NCI-H748 (cell line): ENCODE results near the gene UBXN1.
A peak's percentile ranks its signal among the peaks of the same experiment; 100 is the strongest.
"Not testable (repeated sequence)": the region's sequence is repeated elsewhere in the genome, so short reads cannot be mapped to it uniquely, and the experiment has no call there.

ENCODE experiments used
- DNase-seq: peaks from one replicate; lab custom pipeline; 2025; ENCODE audit not compliant: unreplicated experiment; lab: John Stamatoyannopoulos, UW

Gene UBXN1

GRCh38 chr11:62673196-62673525, 5.7 kb downstream of the UBXN1 start:
- no peak for DNase-seq

DNA sequence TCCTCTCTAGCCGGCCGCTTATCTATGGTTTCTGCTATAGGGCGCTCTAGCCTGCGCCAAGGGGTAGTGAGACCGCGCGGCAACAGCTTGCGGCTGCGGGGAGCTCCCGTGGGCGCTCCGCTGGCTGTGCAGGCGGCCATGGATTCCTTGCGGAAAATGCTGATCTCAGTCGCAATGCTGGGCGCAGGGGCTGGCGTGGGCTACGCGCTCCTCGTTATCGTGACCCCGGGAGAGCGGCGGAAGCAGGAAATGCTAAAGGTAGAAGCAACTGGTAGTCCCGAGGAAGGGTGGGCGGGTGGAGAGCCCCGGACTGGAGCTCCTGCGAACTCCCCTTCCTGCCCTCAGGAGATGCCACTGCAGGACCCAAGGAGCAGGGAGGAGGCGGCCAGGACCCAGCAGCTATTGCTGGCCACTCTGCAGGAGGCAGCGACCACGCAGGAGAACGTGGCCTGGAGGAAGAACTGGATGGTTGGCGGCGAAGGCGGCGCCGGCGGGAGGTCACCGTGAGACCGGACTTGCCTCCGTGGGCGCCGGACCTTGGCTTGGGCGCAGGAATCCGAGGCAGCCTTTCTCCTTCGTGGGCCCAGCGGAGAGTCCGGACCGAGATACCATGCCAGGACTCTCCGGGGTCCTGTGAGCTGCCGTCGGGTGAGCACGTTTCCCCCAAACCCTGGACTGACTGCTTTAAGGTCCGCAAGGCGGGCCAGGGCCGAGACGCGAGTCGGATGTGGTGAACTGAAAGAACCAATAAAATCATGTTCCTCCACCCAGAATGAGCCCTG, 7.1 kb downstream of the UBXN1 start, which contains the start of the genes LBHD1 and UQCC3:
Gene LBHD1 (minus strand): TSS at position 660 of the 782 bp plus-strand sequence. CDS start 2,236 bp downstream, outside the sequence.
Gene UQCC3 (plus strand): TSS at position 66 of the 782 bp plus-strand sequence. CDS start 73 bp downstream, at position 139.
- peak; percentile 92 for DNase-seq

DNA sequence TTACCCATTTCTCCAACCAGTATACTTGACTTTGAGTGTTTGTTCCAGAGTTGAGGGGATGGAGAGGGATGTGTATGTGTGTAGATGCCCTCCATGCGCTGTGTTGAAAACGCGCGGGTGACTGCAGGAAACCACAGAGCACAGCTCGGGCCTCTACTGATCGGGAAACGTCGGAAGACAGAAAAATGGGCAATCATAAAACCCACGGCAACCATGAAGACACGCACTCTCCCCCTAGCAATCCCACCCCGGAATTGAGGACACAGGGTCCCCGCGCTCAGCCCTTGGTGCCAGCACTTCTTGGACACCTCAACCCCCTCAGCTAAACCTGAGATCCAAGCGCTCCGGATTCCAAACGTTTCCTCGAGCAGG, 7.7 kb downstream of the UBXN1 start:
- DNase-seq, result no peak

- DNase-seq, result no peak
Observed at GRCh38 chr11:62669420-62670161, 9.3 kb downstream of the UBXN1 start.

GRCh38 chr11:62667460-62667859, 11.4 kb downstream of the UBXN1 start:
- DNase-seq, result no peak

DNA sequence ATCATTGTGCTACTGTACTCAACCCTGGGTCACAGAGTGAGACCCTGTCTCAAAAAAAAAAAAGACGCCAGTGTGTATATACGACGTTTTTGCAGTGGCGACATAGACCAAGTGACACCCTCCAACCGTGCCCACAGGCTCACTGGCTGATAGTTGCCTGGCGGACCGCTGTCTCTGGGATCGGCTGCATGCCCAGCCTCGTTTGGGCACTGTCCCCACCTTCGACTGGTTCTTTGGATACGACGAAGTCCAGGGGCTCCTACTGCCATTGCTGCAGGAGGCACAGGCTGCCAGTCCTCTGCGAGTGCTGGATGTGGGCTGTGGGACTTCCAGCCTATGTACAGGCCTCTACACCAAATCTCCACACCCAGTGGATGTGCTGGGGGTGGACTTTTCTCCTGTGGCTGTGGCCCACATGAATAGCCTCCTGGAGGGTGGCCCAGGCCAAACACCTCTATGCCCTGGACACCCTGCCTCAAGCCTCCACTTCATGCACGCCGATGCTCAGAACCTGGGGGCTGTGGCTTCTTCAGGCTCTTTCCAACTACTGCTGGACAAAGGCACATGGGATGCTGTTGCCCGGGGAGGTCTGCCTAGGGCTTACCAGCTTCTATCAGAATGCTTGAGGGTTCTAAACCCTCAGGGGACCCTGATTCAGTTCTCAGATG, 12.5 kb downstream of the UBXN1 start:
- DNase-seq, result no peak

- peak; percentile 74 for DNase-seq
Observed at GRCh38 chr11:62665599-62666258, 13.1 kb downstream of the UBXN1 start.

DNA sequence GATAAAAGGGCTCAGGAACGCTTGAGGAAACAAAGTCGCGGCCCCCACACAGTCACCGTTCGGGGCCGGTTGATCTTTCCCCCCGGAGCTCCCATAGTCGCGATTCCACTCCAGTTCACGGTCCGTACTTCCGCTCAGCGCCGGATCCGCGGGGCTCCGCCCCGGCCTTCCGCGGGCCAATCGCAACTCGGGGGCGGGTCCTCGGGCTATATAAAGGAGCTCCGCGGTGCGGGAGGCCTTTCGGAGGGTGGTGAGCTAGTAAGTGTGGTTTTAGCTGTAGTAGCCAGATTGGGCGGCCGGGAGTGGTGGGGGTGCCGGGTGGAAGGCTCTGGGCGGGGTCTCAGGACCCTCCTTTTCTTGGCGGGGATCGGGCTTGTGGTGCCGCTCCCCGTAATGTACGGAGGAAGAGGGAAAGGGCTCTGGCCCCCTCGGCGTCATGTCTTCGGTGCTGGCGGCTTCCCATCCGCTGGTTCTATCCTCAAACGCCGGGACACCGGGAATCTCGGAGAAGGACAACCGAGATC, 13.7 kb downstream of the UBXN1 start, which contains the start of the genes C11orf98 and CSKMT:
Gene C11orf98 (minus strand): TSS at position 136 of the 524 bp plus-strand sequence. CDS start 41 bp downstream, at position 95.
Gene CSKMT (plus strand): TSS at position 238 of the 524 bp plus-strand sequence. CDS start 568 bp downstream, outside the sequence.
- DNase-seq, result peak; percentile 94

DNA sequence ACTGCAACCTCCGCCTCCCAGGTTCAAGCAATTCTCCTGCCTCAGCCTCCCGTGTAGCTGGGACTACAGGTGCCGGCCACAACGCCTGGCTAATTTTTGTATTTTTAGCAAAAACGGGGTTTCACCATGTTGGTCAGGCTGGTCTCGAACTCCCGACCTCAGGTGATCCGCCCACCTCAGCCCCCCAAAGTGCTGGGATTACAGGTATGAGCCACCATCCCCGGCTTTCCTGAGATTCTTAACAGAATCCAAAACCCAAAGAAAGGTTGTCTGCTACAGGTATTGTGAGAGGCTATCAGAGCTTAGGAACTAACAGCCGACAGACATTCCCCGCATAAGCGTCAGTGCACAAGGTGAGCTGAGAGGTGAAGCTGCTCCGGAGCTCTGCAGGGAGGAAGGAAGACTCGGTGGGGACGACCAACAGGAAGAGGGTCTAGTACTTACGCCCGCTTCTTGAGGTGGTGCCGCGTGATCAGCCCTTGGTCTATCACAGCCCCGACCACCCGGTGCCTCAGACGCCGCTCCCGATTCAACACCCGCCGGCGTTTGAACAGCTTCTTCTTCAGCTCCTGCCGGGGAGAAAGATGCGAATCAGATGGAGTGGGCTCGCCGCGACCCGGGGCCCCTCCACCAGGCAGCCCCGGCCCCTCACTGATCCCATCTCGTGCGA, 14.3 kb downstream of the UBXN1 start:
- DNase-seq, result peak; percentile 77

GRCh38 chr11:62656796-62657429, 22.0 kb downstream of the UBXN1 start:
- no peak for DNase-seq

- no peak for DNase-seq
Observed at GRCh38 chr11:62654297-62654696, 24.6 kb downstream of the UBXN1 start.

DNA sequence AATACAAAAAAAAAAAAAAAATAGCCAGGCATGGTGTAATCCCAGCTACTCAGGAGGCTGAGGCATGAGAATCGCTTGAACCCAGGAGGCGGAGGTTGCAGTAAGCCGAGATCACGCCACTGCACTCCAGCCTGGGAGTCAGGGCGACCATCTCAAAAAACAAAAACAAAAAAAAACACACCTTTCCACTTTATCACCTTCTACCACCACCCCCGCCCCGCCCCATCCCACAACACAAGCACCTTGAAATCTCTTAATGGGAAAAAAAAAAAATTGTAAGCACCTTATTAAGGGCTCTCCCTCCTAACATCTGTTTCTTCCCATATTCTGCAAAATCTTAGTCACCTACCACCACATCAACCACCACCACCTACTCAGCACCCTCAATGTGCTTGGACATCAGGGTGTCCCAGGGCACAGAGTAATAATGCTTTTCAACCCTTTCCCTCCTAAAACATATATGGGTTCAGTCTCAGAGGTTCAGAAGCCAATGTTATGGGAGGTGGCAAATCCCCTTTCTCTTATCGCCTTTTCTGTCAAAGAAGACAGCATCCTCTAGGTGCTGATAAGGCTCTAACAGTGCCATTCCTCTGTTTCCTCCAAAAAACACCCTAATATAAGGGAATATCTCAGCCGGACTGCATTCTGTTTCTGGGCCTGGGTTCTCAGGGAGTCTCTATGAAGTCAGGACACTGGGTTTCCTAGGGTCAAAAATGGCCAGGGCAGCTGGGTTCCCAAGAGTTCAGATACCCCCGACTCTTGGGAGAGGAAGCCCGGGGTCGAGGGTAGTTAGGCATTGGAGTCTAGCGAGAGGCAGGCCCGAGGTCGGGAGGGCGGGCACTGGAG, 26.5 kb downstream of the UBXN1 start:
- no peak for DNase-seq

DNA sequence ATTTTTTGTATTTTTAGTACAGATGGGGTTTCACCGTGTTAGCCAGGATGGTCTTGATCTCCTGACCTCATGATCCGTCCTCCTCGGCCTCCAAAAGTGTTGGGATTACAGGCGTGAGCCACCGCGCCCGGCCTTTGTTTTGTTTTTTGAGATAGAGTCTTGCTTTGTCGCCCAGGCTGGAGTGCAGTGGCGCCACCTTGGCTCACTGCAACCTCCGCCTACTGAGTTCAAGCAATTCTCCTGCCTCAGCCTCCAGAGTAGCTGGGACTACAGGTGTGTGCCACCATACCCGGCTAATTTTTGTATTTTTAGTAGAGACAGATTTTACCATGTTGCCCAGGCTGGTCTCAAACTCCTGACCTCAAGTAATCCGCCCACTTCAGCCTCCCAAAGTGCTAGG, 28.6 kb downstream of the UBXN1 start:
- not testable (repeated sequence) for DNase-seq

GRCh38 chr11:62649486-62649885, 29.4 kb downstream of the UBXN1 start:
- DNase-seq, result no peak

- no peak for DNase-seq
Observed at GRCh38 chr11:62648967-62649364, 29.9 kb downstream of the UBXN1 start.

GRCh38 chr11:62648185-62648966, 30.5 kb downstream of the UBXN1 start:
- no peak for DNase-seq

DNA sequence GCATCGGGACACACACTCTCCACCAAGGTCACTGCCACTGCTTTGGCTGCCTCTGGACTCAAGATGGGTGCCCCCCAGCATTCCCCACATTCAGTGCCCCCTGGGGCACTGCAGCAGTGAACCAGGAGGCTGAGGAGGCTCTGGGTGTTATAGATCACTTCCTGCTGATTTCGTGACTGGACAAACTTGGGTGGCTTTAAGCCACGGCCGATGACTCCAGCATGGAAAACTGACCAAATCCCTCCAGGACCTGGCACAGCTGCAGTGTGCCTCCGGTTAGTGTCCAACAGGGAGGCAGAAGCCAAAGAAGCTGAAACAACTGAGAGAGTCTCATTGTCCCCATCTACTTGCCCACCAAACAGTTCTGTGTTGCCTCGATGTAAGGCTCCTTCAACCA, 31.3 kb downstream of the UBXN1 start:
- DNase-seq, result no peak
